GM12878 (cell line): ENCODE data around the gene PRKCE. TPM values are rescaled to one million over a fixed set of nuclear protein-coding genes. Genes with fewer than 3 reads are reported as not detected.

Experiments
- ATAC-seq: fragments of 200-7000 bp; cut with Tn5 transposase; 3 replicates; pipeline ENCODE4 v1.9.1; 2020; ENCODE audit warnings: mild to moderate bottlenecking, moderate library complexity
- BruUV-seq: library from RNA; stranded (reverse); fragments of 400-500 nt; replicated peaks from 2 replicates; lab custom pipeline; 2021; lab: Mats Ljungman, UMichigan
- CTCF ChIA-PET: fragments of 300-600 bp; sonication (Branson Sonifier 250); formaldehyde crosslinking; extraction: SDS; loops from one replicate; lab custom pipeline; 2021; ENCODE audit warnings: inconsistent platforms; lab: Yijun Ruan, JAX
- POLR2A ChIA-PET: fragments of 350-600 bp; formaldehyde crosslinking; extraction: SDS; loops from one replicate; lab custom pipeline; 2021; ENCODE audit warnings: inconsistent platforms; lab: Charles Lee
- RAD21 ChIA-PET: fragments of 300-600 bp; sonication (Branson Sonifier 250); formaldehyde crosslinking; loops from one replicate; lab custom pipeline; 2023; ENCODE audit warnings: antibody characterized with exemption; ENCODE audit not compliant: unreplicated experiment; lab: Charles Lee
- SMC1A ChIA-PET: fragments of 300-600 bp; sonication (Branson Sonifier 250); formaldehyde crosslinking; loops from one replicate; lab custom pipeline; 2023; ENCODE audit not compliant: unreplicated experiment, uncharacterized antibody; lab: Charles Lee
- DNase-seq: peaks from one replicate; pipeline ENCODE4 v3.0.0-alpha.2; 2011; ENCODE audit warnings: low read depth, low spot score
- FAIRE-seq: peaks from 3 replicates; lab custom pipeline; 2011; peaks lifted over from hg19 to GRCh38; lab: Jason Lieb, UNC
- H2AFZ ChIP-seq: 2 replicates; pipeline ENCODE4 v1.6.0; 2011; ENCODE audit warnings: low read depth, low read length, control low read depth; ENCODE audit not compliant: control insufficient read depth
- H3K27ac ChIP-seq: 2 replicates; pipeline ENCODE4 v1.5.1; 2011; ENCODE audit warnings: control low read depth; ENCODE audit not compliant: control insufficient read depth, insufficient read depth
- H3K27me3 ChIP-seq, 2 experiments: replicated peaks in 1 of 2; 2 replicates each; pipeline versions ENCODE4 v1.6.0 to v1.6.1; 2011; ENCODE audit warnings: low read length in 1 of 2; ENCODE audit not compliant: control insufficient read depth in 2 of 2, insufficient read depth in 2 of 2
- H3K36me3 ChIP-seq, 2 experiments: 2 replicates each; pipeline ENCODE4 v1.5.1; 2011; ENCODE audit warnings: low read length in 1 of 2; ENCODE audit not compliant: control insufficient read depth in 2 of 2, insufficient read depth in 2 of 2
- H3K4me1 ChIP-seq: 2 replicates; pipeline ENCODE4 v1.6.1; 2011; ENCODE audit warnings: mild to moderate bottlenecking, low read length, moderate library complexity, mixed read lengths; ENCODE audit not compliant: control insufficient read depth, insufficient read depth
- H3K4me2 ChIP-seq: 2 replicates; pipeline ENCODE4 v1.6.0; 2011; ENCODE audit warnings: control low read depth; ENCODE audit not compliant: control insufficient read depth, insufficient read depth
- H3K4me3 ChIP-seq: fragments of 200-600 bp; sonication (generic); 2 replicates; pipeline ENCODE4 v1.5.1; 2016
- H3K79me2 ChIP-seq: 2 replicates; pipeline ENCODE4 v1.6.0; 2011; ENCODE audit warnings: low read length; ENCODE audit not compliant: control insufficient read depth, insufficient read depth
- H3K9ac ChIP-seq: 2 replicates; pipeline ENCODE4 v1.8.0; 2011; ENCODE audit warnings: low read length, control low read depth, mixed read lengths; ENCODE audit not compliant: control insufficient read depth, insufficient read depth
- H3K9me3 ChIP-seq: replicated peaks from 3 replicates; pipeline ENCODE4 v1.5.1; 2011; ENCODE audit warnings: mild to moderate bottlenecking, low read length; ENCODE audit not compliant: control insufficient read depth, insufficient read depth
- H4K20me1 ChIP-seq: 2 replicates; pipeline ENCODE4 v1.6.0; 2011; ENCODE audit not compliant: control insufficient read depth, insufficient read depth
- CBFB ChIP-seq: IDR thresholded peaks from 2 replicates; pipeline ENCODE4 v1.6.1; 2016; ENCODE audit warnings: antibody characterized with exemption, low read depth
- CHD4 ChIP-seq: fragments of 200-600 bp; sonication (generic); IDR thresholded peaks from 2 replicates; pipeline ENCODE4 v1.6.1; 2016; ENCODE audit warnings: mild to moderate bottlenecking
- IKZF1 ChIP-seq: fragments of 450-650 bp; conservative IDR thresholded peaks from 2 replicates; pipeline ENCODE4 v1.6.1; 2017; ENCODE audit warnings: antibody characterized with exemption, mild to moderate bottlenecking
- IRF4 ChIP-seq: IDR thresholded peaks from 2 replicates; pipeline ENCODE4 v1.6.1; 2011; ENCODE audit warnings: low read depth, low read length
- MYC ChIP-seq: IDR thresholded peaks from 2 replicates; pipeline ENCODE4 v1.6.1; 2011; ENCODE audit warnings: mild to moderate bottlenecking, low read length, moderate library complexity, inconsistent platforms; ENCODE audit not compliant: insufficient read depth, insufficient replicate concordance, insufficient read length, severe bottlenecking
- PKNOX1 ChIP-seq: fragments of 450-650 bp; IDR thresholded peaks from 2 replicates; pipeline ENCODE4 v1.6.1; 2016; ENCODE audit warnings: mild to moderate bottlenecking
- PRDM15 ChIP-seq: fragments of 450-650 bp; formaldehyde crosslinking; IDR thresholded peaks from 2 replicates; pipeline ENCODE4 v1.4.0; 2020; ENCODE audit warnings: mild to moderate bottlenecking, moderate library complexity
- SKIL ChIP-seq: fragments of 450-650 bp; IDR thresholded peaks from 2 replicates; pipeline ENCODE4 v1.6.1; 2017; ENCODE audit warnings: mild to moderate bottlenecking, low read depth, inconsistent platforms; ENCODE audit not compliant: poor library complexity, severe bottlenecking
- SREBF2 ChIP-seq: IDR thresholded peaks from 2 replicates; pipeline ENCODE4 v1.6.1; 2012; ENCODE audit warnings: mild to moderate bottlenecking, low read length
- TARDBP ChIP-seq: IDR thresholded peaks from 2 replicates; pipeline ENCODE4 v1.6.1; 2016; ENCODE audit warnings: borderline replicate concordance
- ZNF274 ChIP-seq: IDR thresholded peaks from one replicate; pipeline ENCODE4 v1.8.0; 2011; ENCODE audit not compliant: insufficient read length, insufficient read depth
- WGBS: methylation state at CpG from one replicate; pipeline ENCODE4 v1.1.6; 2016; ENCODE audit warnings: low lambda C conversion rate; ENCODE audit not compliant: insufficient replicate concordance, insufficient coverage; ENCODE audit errors: missing lambda C conversion rate; 5-methylcytosine and 5-hydroxymethylcytosine counted together
- in situ Hi-C: fragments of 300-500 bp; cut with MboI; formaldehyde crosslinking; loops from 9 replicates; pipeline ENCODE4 v1.14.3; 2018; ENCODE audit warnings: mixed read lengths
- intact Hi-C: fragments of 100-400 bp; cut with micrococcal nuclease; formaldehyde crosslinking; loops from one replicate; pipeline ENCODE4 v1.14.2; 2022; ENCODE audit not compliant: unreplicated experiment
- polyA plus RNA-seq, 11 experiments: library from polyadenylated mRNA; depleted of rRNA in 4 of 11; unstranded in 6 of 11; stranded (reverse) in 5 of 11; fragments of >200 nt; fragmentation: Nextera tagmentation in 4 of 11; fragmentation: Illumina TruSeq in 1 of 11; extraction: Ambion mirVana in 4 of 11; extraction: Trizol in 1 of 11; gene quantifications; 1 replicate in 1 of 11; 2 replicates in 10 of 11; pipeline versions ENCODE4 v1.2.1 to v1.2.3, GENCODE V29; 2011 to 2016; ENCODE audit warnings: inconsistent platforms in 2 of 11, missing spikeins in 2 of 11, low read depth in 1 of 11
- total RNA-seq, 4 experiments: library from RNA; depleted of rRNA in 3 of 4; stranded (reverse); fragments of >200 nt in 3 of 4; fragmentation: Illumina TruSeq in 1 of 4; extraction: Trizol in 1 of 4; gene quantifications; 2 replicates each; pipeline versions ENCODE4 v1.2.1 to v1.2.3, GENCODE V29; 2013 to 2021

Gene PRKCE
- total and polyA plus RNA-seq, 10 of the 15 experiments (the other 5 are each of a cell fraction or from before 2014, with no cell fraction given) = 2.6 to 28.2 (median 11.3) TPM

GRCh38 chr2:46236006-46236875 lies 584.8 kb downstream of the PRKCE start (continued):
- TF ChIP-seq PRDM15 (CRISPR knock-in tag) = no peak
- no peak for TF ChIP-seq ZNF274
- no peak for TF ChIP-seq IRF4
- TF ChIP-seq TARDBP = no peak

- WGBS = 57% methylated on average over 7 of the region's 8 CpGs
- intact Hi-C loops = loop anchor here (5.0 kb wide), 1 partner anchor 60 kb away; the partner anchor contains the start of gene EPAS1
- no TSS peak for BruUV-seq
- ChIA-PET POLR2A (interaction anchor here (0.8 to 1.2 kb wide), 3 partner anchors 9 to 37 kb away, joined by 3 to 5 read pairs (median 3); no protein-coding TSS in a partner anchor), CTCF (interaction anchor here (0.8 to 1.6 kb wide), 4 partner anchors 9 to 174 kb away, joined by 4 read pairs; no protein-coding TSS in a partner anchor), RAD21 (interaction anchor here (1.6 to 1.7 kb wide), 2 partner anchors 10 to 157 kb away, joined by 4 read pairs; no protein-coding TSS in a partner anchor), SMC1A (interaction anchor here (0.7 to 2.6 kb wide), 6 partner anchors 9 to 157 kb away, joined by 3 to 11 read pairs (median 4); no protein-coding TSS in a partner anchor)
- no peak for ATAC-seq
- Histone ChIP-seq H3K4me1 (peaks cover 7% of the 10 kb centered on the region), H3K27me3 (no peaks in the 10 kb centered on the region), H2AFZ (no peak overlapping the region), H3K4me2 (no peak overlapping the region), H3K36me3 (no peaks in the 10 kb centered on the region), H3K4me3 (no peak overlapping the region), H3K79me2 (no peaks in the 10 kb centered on the region), H3K27ac (no peak overlapping the region), H3K9me3 (no peaks in the 10 kb centered on the region; the same call in 2 of the 3 replicates), H3K9ac (no peak overlapping the region), H4K20me1 (no peaks in the 10 kb centered on the region)
- in situ Hi-C loops = no loop called here
- DNase-seq = no peak
- FAIRE-seq = no peak
- no peak for TF ChIP-seq IKZF1
- TF ChIP-seq SKIL = no peak
- TF ChIP-seq SREBF2 = no peak
- TF ChIP-seq MYC = no peak
- no peak for TF ChIP-seq CHD4
- TF ChIP-seq CBFB = no peak
- no peak for TF ChIP-seq PKNOX1
Measured at GRCh38 chr2:46236876-46237859, 585.7 kb downstream of the PRKCE start.
